HG02588 (cell line): ENCODE data around the gene CPN2.

ENCODE experiments used
- ATAC-seq: cut with Tn5 transposase; IDR thresholded peaks from one replicate; pipeline ENCODE4 v1.9.1; 2021; ENCODE audit warnings: mild to moderate bottlenecking, moderate library complexity; ENCODE audit not compliant: unreplicated experiment

CPN2 gene

GRCh38 chr3:194330579-194330978, 20.5 kb downstream of the CPN2 start:
- no peak for ATAC-seq

GRCh38 chr3:194330160-194330559, 21.0 kb downstream of the CPN2 start:
- no peak for ATAC-seq

GRCh38 chr3:194329583-194329965, 21.6 kb downstream of the CPN2 start:
- ATAC-seq = no peak

GRCh38 chr3:194328942-194329582, 22.1 kb downstream of the CPN2 start:
- no peak for ATAC-seq

GRCh38 chr3:194328053-194328657, 23.0 kb downstream of the CPN2 start:
- no peak for ATAC-seq

- ATAC-seq = no peak
Measured at GRCh38 chr3:194327218-194328052, 23.7 kb downstream of the CPN2 start.

GRCh38 chr3:194326968-194327217, 24.2 kb downstream of the CPN2 start:
- no peak for ATAC-seq

- ATAC-seq = no peak
Measured at GRCh38 chr3:194326192-194326967, 24.7 kb downstream of the CPN2 start.

- no peak for ATAC-seq
Measured at GRCh38 chr3:194325424-194326153, 25.5 kb downstream of the CPN2 start.

- ATAC-seq = no peak
Measured at GRCh38 chr3:194324823-194325327, 26.3 kb downstream of the CPN2 start.

- peak; percentile 61 for ATAC-seq
Measured at GRCh38 chr3:194323785-194324735, 27.1 kb downstream of the CPN2 start.

GRCh38 chr3:194322678-194323211, 28.4 kb downstream of the CPN2 start:
- ATAC-seq = no peak

GRCh38 chr3:194321693-194322640, 29.2 kb downstream of the CPN2 start:
- ATAC-seq = no peak

GRCh38 chr3:194320744-194321243, 30.3 kb downstream of the CPN2 start:
- ATAC-seq = no peak

- ATAC-seq = no peak
Measured at GRCh38 chr3:194320100-194320499, 31.0 kb downstream of the CPN2 start.

- ATAC-seq = no peak
Measured at GRCh38 chr3:194318511-194319161, 32.5 kb downstream of the CPN2 start.

GRCh38 chr3:194316918-194317317, 34.2 kb downstream of the CPN2 start:
- ATAC-seq = no peak
